HG03432 (cell line): ENCODE data around the gene SUOX.
"Not testable (repeated sequence)": the region's sequence is repeated elsewhere in the genome, so short reads cannot be mapped to it uniquely, and the experiment has no call there.

Experiments used
- ATAC-seq: cut with Tn5 transposase; IDR thresholded peaks from one replicate; pipeline ENCODE4 v1.9.1; 2021; ENCODE audit warnings: mild to moderate bottlenecking, moderate library complexity; ENCODE audit not compliant: unreplicated experiment

The SUOX gene

GRCh38 chr12:55996715-55997534 is at the start of gene SUOX:
TSS of gene SUOX (plus strand) at chr12:55997276. CDS start at chr12:56002222, 4,946 bp downstream.
- ATAC-seq: peak; percentile 99

- ATAC-seq: no peak
Observed at GRCh38 chr12:55955344-55955743, 41.7 kb upstream of the SUOX start.

- no peak for ATAC-seq
Observed at GRCh38 chr12:55955800-55956508, 41.1 kb upstream of the SUOX start.

GRCh38 chr12:55957106-55957859 is 39.8 kb upstream of the SUOX start:
- ATAC-seq: no peak

DNA sequence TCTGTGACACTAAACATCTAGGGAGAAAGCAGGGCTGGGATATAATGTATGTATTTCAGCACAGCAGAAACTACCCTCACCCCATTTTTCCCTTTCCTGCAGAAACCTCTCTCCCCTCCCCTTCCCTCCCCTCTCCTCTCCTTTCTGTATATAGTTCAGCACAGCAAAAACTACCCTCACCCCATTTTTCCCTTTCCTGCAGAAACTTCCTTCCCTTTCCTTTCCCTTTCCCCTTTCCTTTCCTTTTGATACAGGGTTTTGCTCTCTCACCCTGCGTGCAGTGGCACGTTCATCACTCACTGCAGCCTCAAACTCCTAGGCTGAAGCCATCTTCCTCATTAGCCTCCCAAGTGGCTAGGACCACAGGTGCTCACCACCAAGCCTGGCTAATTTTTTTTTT is 33.3 kb upstream of the SUOX start:
- no peak for ATAC-seq

DNA sequence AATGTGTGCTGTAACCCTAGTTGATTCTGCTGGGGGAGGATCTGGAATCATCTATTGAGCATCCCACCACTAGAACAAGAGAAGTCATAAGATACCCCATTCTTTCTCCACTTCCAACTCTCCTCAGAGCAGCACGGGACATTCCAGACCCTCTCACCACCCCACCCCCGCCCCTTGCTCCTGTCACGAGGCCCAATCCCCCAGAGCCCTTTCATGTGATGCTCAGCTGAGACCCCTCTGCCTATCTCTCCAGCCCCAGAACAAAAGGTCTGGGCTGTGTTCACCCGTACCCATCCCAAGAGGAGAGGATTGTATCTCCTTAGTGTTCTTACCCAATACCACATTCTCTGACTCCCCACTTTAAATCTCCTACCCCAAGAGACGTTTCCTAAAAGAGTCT is 31.8 kb upstream of the SUOX start:
- no peak for ATAC-seq

GRCh38 chr12:55965941-55966407 is 31.1 kb upstream of the SUOX start, which contains the start of gene PMEL:
TSS of gene PMEL (minus strand) at chr12:55966042. CDS start at chr12:55966011, 31 bp downstream.
- no peak for ATAC-seq

- ATAC-seq: peak; percentile 97
Observed at GRCh38 chr12:55966408-55967281, 30.4 kb upstream of the SUOX start, which contains the start of gene CDK2. TSS of gene CDK2 (plus strand) at chr12:55966830. CDS start at chr12:55967009, 179 bp downstream.

GRCh38 chr12:55969356-55969755 is 27.7 kb upstream of the SUOX start:
- no peak for ATAC-seq

DNA sequence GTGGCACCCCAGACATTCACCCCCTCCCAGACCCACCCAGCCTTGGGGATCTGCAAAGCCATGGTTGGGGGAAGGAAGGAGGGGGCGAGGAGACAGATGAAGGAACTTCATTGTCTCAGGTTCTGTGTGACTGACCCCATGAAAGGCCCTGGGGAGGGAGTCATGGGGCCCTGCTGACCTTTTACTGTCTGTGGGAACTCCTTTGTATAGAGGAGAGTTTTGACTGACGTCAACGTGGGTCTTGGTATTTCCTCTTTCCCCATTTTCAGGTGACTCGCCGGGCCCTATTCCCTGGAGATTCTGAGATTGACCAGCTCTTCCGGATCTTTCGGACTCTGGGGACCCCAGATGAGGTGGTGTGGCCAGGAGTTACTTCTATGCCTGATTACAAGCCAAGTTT is 26.3 kb upstream of the SUOX start:
- ATAC-seq: no peak

DNA sequence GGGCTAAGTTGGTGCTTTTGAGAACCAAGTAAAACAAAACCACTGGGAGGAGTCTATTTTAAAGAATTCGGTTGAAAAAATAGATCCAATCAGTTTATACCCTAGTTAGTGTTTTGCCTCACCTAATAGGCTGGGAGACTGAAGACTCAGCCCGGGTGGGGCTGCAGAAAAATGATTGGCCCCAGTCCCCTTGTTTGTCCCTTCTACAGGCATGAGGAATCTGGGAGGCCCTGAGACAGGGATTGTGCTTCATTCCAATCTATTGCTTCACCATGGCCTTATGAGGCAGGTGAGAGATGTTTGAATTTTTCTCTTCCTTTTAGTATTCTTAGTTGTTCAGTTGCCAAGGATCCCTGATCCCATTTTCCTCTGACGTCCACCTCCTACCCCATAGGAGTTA is 25.0 kb upstream of the SUOX start:
- ATAC-seq: no peak

GRCh38 chr12:55972456-55972855 is 24.6 kb upstream of the SUOX start:
- no peak for ATAC-seq

GRCh38 chr12:55972911-55973598 is 24.0 kb upstream of the SUOX start:
- ATAC-seq: no peak

DNA sequence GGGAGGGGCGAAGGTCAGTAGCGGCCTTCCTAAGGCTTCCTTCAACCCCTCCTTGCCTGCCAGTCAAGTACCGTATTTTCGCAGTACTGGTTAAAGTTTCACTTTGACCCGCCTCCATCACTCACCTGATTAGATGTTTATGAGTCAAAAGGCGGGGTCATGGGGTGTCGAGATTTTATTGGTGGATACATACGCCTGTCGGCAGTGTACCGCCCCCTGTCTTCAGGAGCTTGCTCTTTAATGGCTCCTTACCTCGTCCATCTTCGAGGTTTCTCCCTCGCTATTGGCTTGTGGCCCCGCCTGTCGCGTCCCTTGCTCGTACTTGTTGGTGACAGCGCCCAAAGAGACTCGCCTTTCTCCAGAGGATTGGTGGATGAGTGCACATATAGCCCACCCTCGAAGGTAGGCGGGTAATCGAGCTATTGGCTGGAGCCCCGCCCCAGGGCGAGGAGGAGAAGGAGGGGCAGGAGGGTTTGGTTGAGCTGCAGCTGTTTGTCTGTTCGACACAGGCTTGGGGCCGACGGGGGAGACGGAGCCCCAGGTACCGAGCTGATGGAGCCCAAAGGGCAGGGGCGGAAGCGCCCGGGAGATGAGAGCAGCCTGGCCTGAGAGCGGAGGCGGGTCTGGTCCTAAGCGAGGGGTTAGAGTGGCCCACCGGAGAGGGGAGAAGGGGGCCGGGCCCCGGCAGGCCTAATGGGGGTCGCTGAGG is 23.3 kb upstream of the SUOX start, which contains the start of gene RAB5B:
Gene RAB5B, plus strand, starts transcription at position 480 of the 709 bp plus-strand sequence. CDS start 12,883 bp downstream, outside the sequence.
- peak; percentile 92 for ATAC-seq

DNA sequence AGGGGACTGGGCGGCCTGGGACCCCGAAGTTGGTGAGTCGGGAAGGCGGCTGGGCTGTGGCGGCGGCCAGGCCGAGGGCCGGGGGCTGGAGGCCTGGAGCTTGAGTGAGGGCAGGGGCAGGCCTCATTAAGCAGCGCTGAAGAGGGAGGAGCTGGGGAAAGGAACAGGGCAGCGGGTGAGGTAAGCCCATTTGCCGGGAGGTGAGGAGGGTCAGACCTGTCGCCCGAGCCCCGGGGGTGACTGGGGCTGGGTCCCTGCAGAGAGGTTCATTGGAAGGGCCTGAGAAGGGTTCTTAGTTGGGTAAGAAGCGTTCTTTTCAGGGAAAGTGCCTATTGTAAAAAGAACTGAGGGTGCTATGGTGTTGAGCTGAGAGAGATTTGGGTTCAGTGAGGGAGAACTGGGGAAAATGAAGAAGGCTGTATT is 22.8 kb upstream of the SUOX start:
- peak; percentile 26 for ATAC-seq

- no peak for ATAC-seq
Observed at GRCh38 chr12:55978393-55978792, 18.7 kb upstream of the SUOX start.

- ATAC-seq: no peak
Observed at GRCh38 chr12:55979069-55979468, 18.0 kb upstream of the SUOX start.

- not testable (repeated sequence) for ATAC-seq
Observed at GRCh38 chr12:55981882-55982281, 15.2 kb upstream of the SUOX start.
